CD4-positive, alpha-beta T cell treated with Interleukin-17A for 4 hours (primary cell): ENCODE data around the gene ARMH3.

ENCODE experiments used
- DNase-seq: peaks from one replicate; pipeline ENCODE4 v3.0.0-alpha.2; 2020; ENCODE audit warnings: mixed read lengths

Gene ARMH3

GRCh38 chr10:101892782-101893391, 163.1 kb downstream of the ARMH3 start:
- no peak for DNase-seq

- DNase-seq = peak; percentile 74
Measured at GRCh38 chr10:101889256-101890210, 166.4 kb downstream of the ARMH3 start.

GRCh38 chr10:101888251-101888949, 167.6 kb downstream of the ARMH3 start:
- no peak for DNase-seq

- no peak for DNase-seq
Measured at GRCh38 chr10:101887775-101888174, 168.2 kb downstream of the ARMH3 start.

- no peak for DNase-seq
Measured at GRCh38 chr10:101886521-101887312, 169.3 kb downstream of the ARMH3 start.

- DNase-seq = no peak
Measured at GRCh38 chr10:101881036-101881774, 174.8 kb downstream of the ARMH3 start.

DNA sequence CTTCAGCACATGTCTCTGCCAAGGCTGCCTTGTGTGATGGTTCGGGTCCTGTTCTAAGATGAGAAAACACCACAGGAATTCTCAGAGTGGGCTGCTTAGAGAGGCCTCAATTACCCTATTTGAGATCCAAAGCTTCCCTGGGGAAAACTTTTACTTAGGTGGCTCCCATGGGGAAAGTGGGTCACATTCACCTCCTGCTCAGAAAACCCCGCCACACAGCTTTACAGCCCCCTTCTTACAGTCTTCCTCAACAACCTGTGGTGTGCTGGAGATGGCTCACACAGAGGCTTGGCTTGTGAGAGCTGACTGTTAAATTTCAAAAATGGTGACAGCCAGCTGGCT, 175.8 kb downstream of the ARMH3 start:
- DNase-seq = no peak

- DNase-seq = no peak
Measured at GRCh38 chr10:101879456-101880231, 176.3 kb downstream of the ARMH3 start.

- no peak for DNase-seq
Measured at GRCh38 chr10:101878869-101879268, 177.1 kb downstream of the ARMH3 start.

GRCh38 chr10:101875068-101875688, 180.8 kb downstream of the ARMH3 start:
- DNase-seq = no peak

GRCh38 chr10:101874252-101874651, 181.7 kb downstream of the ARMH3 start:
- DNase-seq = no peak

DNA sequence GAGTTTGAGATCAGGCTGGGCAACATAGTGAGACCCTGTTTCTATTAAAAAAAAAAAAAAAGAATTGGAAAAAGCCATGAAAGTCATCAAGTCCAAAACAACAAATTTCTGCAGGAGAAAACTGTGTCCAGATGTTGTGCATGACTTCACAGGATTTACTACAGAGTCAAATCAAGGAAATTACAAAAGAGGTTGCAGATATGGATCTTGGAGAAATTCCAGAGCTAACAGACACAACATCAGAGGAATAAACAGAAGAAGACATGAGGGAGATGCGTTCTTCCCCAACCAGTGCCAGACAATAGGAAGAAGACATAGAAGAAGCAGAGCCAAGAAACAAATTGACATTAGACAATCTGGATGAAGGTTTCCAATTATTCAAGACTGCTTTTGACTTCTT, 188.0 kb downstream of the ARMH3 start:
- DNase-seq = no peak

GRCh38 chr10:101859530-101859929, 196.4 kb downstream of the ARMH3 start:
- DNase-seq = no peak

DNA sequence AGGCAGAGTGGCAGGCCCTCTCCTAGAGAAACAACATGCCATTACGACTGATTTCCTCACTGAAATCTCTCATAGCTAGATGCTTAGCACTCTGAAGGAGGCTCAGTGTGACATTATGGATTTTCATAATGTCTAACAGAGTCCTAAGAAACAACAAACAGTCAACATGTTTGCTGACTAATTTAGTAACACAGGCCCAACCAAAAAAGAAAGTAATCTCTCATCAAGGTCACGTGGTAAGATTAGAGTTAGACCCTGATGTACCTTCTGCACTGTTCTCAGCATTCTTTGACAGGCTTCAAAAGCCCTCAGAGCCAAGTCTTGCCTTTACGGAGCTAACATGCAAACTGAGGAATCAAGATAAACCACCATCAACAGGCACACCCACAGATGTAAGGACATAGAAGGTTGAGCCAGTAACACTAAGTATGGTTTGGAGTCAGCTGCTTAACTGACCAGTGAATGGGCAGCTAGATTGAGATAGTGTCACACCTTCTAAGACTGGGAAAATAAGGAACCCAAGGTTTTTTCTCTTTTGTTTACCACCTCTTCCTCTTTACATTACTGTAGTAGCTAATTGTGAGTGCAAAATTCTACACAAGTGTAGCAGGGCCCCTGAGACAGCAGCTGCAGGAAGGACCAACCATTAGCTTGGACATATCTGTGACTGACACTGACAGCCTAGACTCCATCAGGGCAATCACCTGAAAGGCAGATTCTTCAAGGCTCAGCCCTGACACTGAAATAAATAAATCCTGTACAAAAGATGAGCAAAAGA, 197.1 kb downstream of the ARMH3 start:
- no peak for DNase-seq

DNA sequence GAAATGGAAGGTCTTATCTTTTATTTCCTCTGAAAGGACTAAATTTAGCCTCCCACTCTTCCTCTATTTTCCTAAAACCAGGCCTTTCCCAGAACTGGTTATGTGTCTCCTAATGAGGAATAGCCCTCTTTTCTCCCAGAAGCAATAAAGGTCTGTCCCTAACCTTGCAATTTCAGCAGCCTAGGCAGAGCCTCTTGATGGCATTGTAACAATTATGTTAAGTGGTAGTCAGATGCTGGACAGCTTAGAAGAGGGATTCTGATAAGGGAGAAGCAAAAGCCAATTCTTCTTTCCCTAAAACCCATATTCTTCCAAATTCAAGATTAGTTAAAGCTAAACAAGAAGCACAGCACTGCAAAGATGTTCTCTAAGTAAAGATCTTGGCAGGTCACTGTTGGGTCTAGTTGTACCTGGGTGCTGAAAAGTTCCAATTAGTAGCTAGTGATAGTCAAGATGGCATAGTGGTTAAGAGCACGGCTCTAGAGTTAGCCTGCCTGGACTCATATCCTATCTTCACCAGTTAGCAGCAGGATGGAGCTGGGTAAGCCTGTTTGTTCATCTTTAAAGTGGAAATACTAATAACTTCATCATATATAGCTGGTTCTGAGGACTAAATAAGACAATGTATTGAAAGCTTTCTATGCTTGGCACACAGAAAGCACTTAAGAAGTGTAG, 198.0 kb downstream of the ARMH3 start:
- no peak for DNase-seq

DNA sequence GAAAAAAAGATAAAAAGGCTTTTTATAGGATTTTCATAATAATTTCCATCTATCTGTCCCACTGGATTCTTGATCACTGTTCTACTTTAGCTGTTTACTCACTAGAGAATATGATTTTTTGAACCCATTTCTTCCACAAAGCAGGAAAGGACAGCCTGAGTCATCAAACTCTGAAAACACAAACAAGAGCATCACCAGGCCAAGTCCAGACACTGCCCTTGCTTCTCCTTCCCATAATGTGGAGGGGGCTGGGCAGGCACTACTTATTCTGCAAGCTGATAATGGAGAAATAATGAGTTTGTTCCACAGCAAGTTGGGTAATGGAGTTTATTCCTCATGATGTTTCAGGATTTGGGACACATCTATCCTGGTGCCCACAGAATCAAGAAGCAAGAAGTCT, 199.3 kb downstream of the ARMH3 start:
- no peak for DNase-seq

DNA sequence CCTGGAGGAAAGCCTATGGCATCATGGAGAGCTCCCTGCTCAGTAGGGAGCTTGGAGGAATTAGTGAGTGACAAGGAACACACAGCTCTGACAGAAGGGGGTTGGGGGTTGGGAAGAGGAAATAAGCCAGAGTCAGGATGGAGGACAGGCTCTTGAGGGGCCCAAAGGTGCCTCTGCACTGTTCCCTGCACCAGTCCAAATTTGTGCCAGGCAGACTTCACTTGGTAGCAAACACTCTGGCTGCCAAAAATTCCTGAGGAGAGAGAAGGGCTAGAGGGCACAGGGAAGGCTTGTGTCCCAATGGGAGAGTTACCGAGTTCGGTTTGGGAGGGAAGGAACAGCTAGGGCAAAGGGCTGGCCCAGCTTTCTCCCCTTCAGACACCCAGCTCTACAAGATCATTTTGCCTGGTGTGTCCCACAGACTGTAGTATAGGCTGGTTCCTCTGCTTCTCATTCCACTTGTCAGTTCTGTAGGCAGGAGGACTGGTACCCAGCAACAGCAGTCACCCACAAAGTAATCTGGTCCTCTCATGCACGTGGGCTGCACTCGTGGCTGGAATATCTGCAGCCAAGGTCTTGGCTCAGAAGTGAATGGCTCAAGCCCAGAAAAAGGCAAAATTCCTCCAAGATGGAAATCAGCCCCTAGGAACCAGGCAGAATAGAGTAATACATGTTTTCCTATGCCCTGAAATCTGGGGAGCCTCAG, 204.4 kb downstream of the ARMH3 start:
- no peak for DNase-seq

DNA sequence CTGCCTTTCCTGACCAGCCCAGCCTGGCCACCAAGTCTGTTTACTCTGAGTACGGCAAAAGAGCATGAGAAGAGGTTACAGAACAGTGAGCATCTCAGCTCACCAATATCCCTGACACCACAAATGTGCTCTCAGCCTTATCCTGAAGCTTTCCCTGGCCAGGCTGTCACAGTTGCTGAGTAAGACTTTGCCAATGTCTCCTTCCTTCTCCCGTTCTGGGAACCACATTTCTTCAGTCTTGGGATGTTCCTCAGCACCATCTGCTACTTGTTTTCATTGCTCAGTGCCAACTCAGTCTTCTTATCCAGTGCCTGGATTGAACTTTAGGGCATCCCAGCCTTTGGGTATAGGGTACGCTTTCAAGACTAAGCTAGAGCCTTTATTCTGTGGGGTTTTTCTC, 205.2 kb downstream of the ARMH3 start:
- no peak for DNase-seq

DNA sequence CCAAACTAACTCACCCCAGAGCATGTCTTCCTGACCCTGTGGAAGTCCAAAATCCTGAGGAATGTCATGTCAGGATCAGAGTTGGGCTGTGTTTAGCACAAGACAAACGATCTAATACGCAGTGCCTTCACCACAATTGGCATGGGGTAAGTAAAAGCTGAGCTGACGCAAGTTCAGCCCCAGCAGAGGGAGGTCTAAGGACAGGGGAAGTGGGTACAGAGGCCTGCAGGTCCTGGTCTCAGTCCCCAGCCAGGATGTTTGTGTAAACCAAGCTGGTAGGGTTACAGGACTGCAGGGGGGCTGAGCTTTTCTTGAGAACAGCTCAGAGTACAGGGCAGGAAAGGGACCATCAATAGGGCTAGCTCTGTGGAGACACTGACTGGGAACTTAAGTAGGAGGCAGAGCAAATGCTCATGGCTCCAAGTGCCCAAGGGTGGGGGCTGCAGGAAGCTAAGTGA, 207.1 kb downstream of the ARMH3 start:
- no peak for DNase-seq
